ENCODE measurements around the gene BRD7. TPM values are rescaled to one million over a fixed set of nuclear protein-coding genes. Genes with fewer than 3 reads are reported as not detected.

The BRD7 gene
- polyA plus RNA-seq, 3 donors: 11.4 to 33.0 (median 21.2) TPM

DNA sequence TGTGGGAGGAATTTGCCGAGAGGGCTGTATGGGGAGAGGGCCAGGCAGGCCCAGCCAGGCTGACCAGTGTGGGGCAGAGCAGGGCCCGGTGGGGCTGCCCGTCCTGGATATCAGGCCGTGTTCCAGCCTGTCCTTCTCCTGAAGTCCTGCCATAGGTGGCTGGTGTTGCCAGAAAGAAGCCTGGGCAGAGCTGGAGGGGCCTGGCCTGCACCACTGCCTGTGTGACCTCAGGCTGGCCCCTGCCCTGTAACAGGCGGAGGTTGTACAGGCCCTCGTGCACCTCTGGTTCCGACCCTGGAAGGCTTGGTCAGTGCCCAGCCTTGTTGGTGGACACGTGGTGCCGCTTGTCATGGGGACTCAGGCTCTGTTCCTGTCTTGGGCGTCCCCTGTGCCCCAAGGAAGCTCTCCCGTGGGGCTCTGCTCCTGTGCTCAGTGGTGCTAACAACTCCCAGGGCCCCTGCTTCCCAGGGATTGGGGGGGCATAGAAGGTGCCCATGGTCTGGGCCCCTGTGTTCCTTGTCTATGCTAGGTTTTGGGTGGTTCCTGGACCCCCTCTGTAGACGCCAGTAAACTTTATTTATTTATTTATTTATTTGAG lies 69.2 kb downstream of the BRD7 start:
- Histone ChIP-seq H3K4me3 (replicated peaks in 1 of 3; ENCODE audit: low read depth in 2 of 3, low read length in 3 of 3) (no peak overlapping the region), H2AFZ (ENCODE audit: insufficient read depth, low read depth, low read length, poor library complexity, severe bottlenecking) (no peak overlapping the region), H3K9ac (ENCODE audit: insufficient read depth, low read length, poor library complexity, severe bottlenecking) (no peak overlapping the region), H3K4me2 (replicated peaks; ENCODE audit: extremely low read depth, low read length, poor library complexity, severe bottlenecking) (no peak overlapping the region), H3K27ac (ENCODE audit: low read depth in 1 of 2, low read length in 2 of 2) (no peak overlapping the region), H3K79me2 (ENCODE audit: insufficient read depth, low read length) (peaks cover 67% of the 10 kb centered on the region), H3K9me3 (replicated peaks in 1 of 2; ENCODE audit: control insufficient read depth in 1 of 2, insufficient read depth in 1 of 2, low read length in 2 of 2) (no peaks in the 10 kb centered on the region), H3K27me3 (ENCODE audit: control insufficient read depth in 2 of 2, insufficient read depth in 2 of 2, low read length in 2 of 2) (no peaks in the 10 kb centered on the region), H4K20me1 (ENCODE audit: insufficient read depth, low read length) (peaks cover 100% of the 10 kb centered on the region), H3K36me3 (replicated peaks in 1 of 2; ENCODE audit: control insufficient read depth in 1 of 2, insufficient read depth in 2 of 2, low read length in 2 of 2) (peaks cover 93 to 100% of the 10 kb centered on the region in 2 donors), H3K4me1 (ENCODE audit: control insufficient read depth in 1 of 2, insufficient read depth in 2 of 2, low read length in 2 of 2) (no peaks in the 10 kb centered on the region)
- TF ChIP-seq, protein P1, sequence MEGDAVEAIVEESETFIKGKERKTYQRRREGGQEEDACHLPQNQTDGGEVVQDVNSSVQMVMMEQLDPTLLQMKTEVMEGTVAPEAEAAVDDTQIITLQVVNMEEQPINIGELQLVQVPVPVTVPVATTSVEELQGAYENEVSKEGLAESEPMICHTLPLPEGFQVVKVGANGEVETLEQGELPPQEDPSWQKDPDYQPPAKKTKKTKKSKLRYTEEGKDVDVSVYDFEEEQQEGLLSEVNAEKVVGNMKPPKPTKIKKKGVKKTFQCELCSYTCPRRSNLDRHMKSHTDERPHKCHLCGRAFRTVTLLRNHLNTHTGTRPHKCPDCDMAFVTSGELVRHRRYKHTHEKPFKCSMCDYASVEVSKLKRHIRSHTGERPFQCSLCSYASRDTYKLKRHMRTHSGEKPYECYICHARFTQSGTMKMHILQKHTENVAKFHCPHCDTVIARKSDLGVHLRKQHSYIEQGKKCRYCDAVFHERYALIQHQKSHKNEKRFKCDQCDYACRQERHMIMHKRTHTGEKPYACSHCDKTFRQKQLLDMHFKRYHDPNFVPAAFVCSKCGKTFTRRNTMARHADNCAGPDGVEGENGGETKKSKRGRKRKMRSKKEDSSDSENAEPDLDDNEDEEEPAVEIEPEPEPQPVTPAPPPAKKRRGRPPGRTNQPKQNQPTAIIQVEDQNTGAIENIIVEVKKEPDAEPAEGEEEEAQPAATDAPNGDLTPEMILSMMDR (IDR thresholded peaks at IDR 0.05): no peak
- Mint-ChIP-seq H3K36me3 (peaks cover 82 to 98% of the 10 kb centered on the region in 2 donors), H3K27ac (peak overlapping the region in 1 of 7 donors; percentile 10), H3K4me1 (no peaks in the 10 kb centered on the region), H3K4me3 (no peak overlapping the region), H3K27me3 (ENCODE audit: low read depth in 3 of 3) (no peaks in the 10 kb centered on the region), H3K9me3 (no peaks in the 10 kb centered on the region)
- DNase-seq: no peak
- WGBS (ENCODE audit: insufficient coverage): 92% methylated on average over 10 of the region's 12 CpGs
- intact Hi-C loops (cut with micrococcal nuclease): no loop called here

DNA sequence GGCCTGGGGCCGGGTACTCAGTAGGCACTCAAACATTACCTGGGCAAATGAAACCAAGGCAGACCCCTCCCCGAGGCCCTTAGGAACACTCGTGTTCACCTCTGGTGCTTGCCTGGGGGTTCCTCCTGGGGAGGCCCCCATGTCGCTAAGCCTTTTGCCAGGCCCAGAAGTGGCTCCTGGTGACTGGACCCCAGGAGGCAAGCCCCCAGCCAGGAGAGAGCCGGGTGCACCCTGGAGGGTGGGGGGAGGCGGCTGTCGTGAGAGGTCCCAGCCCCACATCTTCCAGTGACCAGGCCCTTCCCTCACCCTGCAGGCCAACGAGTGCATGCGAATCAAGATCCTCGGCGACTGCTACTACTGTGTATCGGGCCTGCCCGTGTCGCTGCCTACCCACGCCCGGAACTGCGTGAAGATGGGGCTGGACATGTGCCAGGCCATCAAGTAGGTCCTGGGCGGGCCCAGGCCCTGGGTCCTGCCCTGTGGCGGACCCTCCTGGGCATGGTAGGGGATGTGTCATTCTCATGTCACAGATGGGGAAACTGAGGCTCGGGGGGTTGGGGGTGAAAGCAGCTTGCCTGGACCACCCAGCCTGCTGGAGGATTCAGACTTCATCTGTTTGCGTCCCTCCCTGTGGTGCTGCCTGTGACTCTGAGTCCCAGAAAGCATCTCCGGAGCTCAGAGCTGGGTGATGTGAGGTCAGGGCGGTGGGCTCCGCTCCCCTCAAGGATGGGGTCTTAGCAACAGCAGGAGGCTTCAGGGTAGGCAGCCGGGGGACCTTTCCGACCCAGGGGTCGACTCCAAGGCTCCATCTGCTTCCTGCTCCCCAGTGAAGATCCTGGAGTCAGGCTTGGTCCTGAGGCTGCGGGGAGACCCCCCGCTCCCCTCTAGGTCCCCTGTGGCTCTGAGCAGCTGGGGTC lies 69.9 kb downstream of the BRD7 start:
- Mint-ChIP-seq H3K9me3 (no peaks in the 10 kb centered on the region), H3K4me3 (no peak overlapping the region), H3K4me1 (no peaks in the 10 kb centered on the region), H3K36me3 (peaks cover 80 to 98% of the 10 kb centered on the region in 2 donors), H3K27me3 (ENCODE audit: low read depth in 3 of 3) (no peaks in the 10 kb centered on the region), H3K27ac (peak overlapping the region in 3 of 7 donors; percentile 9 to 42 (median 12))
- H2AFZ ChIP-seq (ENCODE audit: insufficient read depth, low read depth, low read length, poor library complexity, severe bottlenecking): no peak overlapping the region
- H3K9ac ChIP-seq (ENCODE audit: insufficient read depth, low read length, poor library complexity, severe bottlenecking): no peak overlapping the region
- no peak for DNase-seq
- 96% methylated on average over 26 of the region's 29 CpGs for WGBS (ENCODE audit: insufficient coverage)
- H3K4me1 ChIP-seq (ENCODE audit: control insufficient read depth in 1 of 2, insufficient read depth in 2 of 2, low read length in 2 of 2): no peaks in the 10 kb centered on the region
- TF ChIP-seq, protein P1 (IDR thresholded peaks at IDR 0.05): no peak
- H3K36me3 ChIP-seq (replicated peaks in 1 of 2; ENCODE audit: control insufficient read depth in 1 of 2, insufficient read depth in 2 of 2, low read length in 2 of 2): peaks cover 93 to 100% of the 10 kb centered on the region in 2 donors
- no peaks in the 10 kb centered on the region for H3K9me3 ChIP-seq (replicated peaks in 1 of 2; ENCODE audit: control insufficient read depth in 1 of 2, insufficient read depth in 1 of 2, low read length in 2 of 2)
- H4K20me1 ChIP-seq (ENCODE audit: insufficient read depth, low read length): peaks cover 100% of the 10 kb centered on the region
- H3K27me3 ChIP-seq (ENCODE audit: control insufficient read depth in 2 of 2, insufficient read depth in 2 of 2, low read length in 2 of 2): no peaks in the 10 kb centered on the region
- no peak overlapping the region for H3K4me2 ChIP-seq (replicated peaks; ENCODE audit: extremely low read depth, low read length, poor library complexity, severe bottlenecking)
- intact Hi-C loops (cut with micrococcal nuclease): no loop called here
- no peak overlapping the region for H3K4me3 ChIP-seq (replicated peaks in 1 of 3; ENCODE audit: low read depth in 2 of 3, low read length in 3 of 3)
- H3K27ac ChIP-seq (ENCODE audit: low read depth in 1 of 2, low read length in 2 of 2): no peak overlapping the region
- peaks cover 71% of the 10 kb centered on the region for H3K79me2 ChIP-seq (ENCODE audit: insufficient read depth, low read length)
